ENCODE measurements around the gene WWP2.

DNA sequence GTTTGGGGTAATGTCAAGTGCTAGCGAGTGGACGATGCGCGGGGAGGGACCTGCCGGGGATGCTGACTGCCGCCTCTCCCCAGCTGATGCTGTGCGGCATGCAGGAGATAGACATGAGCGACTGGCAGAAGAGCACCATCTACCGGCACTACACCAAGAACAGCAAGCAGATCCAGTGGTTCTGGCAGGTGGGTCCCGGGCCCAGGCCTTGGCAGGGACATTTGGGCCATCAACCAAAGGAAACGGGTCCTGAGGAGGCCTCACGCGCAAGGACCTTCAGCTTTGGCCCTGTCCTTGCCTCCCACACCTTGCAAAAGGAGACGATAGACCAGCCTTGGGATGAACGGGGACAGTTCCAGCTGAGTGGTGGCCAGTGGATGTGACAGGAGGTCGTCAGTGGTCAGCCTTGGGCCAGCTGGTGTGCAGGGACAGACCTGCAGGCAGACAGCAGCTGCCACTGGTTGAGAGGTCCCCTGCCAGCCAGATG, 175.4 kb downstream of the WWP2 start:
- TF ChIP-seq, protein P1, sequence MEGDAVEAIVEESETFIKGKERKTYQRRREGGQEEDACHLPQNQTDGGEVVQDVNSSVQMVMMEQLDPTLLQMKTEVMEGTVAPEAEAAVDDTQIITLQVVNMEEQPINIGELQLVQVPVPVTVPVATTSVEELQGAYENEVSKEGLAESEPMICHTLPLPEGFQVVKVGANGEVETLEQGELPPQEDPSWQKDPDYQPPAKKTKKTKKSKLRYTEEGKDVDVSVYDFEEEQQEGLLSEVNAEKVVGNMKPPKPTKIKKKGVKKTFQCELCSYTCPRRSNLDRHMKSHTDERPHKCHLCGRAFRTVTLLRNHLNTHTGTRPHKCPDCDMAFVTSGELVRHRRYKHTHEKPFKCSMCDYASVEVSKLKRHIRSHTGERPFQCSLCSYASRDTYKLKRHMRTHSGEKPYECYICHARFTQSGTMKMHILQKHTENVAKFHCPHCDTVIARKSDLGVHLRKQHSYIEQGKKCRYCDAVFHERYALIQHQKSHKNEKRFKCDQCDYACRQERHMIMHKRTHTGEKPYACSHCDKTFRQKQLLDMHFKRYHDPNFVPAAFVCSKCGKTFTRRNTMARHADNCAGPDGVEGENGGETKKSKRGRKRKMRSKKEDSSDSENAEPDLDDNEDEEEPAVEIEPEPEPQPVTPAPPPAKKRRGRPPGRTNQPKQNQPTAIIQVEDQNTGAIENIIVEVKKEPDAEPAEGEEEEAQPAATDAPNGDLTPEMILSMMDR (tag by site-specific recombination; IDR thresholded peaks at IDR 0.05): no peak
- TF ChIP-seq, protein P2, sequence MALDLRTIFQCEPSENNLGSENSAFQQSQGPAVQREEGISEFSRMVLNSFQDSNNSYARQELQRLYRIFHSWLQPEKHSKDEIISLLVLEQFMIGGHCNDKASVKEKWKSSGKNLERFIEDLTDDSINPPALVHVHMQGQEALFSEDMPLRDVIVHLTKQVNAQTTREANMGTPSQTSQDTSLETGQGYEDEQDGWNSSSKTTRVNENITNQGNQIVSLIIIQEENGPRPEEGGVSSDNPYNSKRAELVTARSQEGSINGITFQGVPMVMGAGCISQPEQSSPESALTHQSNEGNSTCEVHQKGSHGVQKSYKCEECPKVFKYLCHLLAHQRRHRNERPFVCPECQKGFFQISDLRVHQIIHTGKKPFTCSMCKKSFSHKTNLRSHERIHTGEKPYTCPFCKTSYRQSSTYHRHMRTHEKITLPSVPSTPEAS (tag by site-specific recombination; IDR thresholded peaks at IDR 0.05): no peak
- no peak for TF ChIP-seq ZNF280D (tag by site-specific recombination; IDR thresholded peaks at IDR 0.05)
- TF ChIP-seq GLI4 (tag by site-specific recombination; IDR thresholded peaks at IDR 0.05): no peak
- no peak for TF ChIP-seq SCRT2 (tag by site-specific recombination; IDR thresholded peaks at IDR 0.05)
- TF ChIP-seq ZBTB1 (tag by site-specific recombination; IDR thresholded peaks at IDR 0.05): no peak
- TF ChIP-seq ZNF362 (tag by site-specific recombination; IDR thresholded peaks at IDR 0.05): no peak
- TF ChIP-seq SETDB1 (IDR thresholded peaks at IDR 0.05; ENCODE audit: insufficient read length, low read length): no peak
- no peak for TF ChIP-seq ZNF621 (tag by site-specific recombination; IDR thresholded peaks at IDR 0.05)
- TF ChIP-seq GLIS2 (tag by site-specific recombination; IDR thresholded peaks at IDR 0.05): no peak
- no peak for TF ChIP-seq KLF10 (tag by site-specific recombination; IDR thresholded peaks at IDR 0.05)
- TF ChIP-seq EGR2 (tag by site-specific recombination; IDR thresholded peaks at IDR 0.05; ENCODE audit: low read depth): no peak

Data from HEK293 (cell line).